Adipose tissue (tissue), 3 donors: Measurements from ENCODE around the gene TCF4. TPM values are rescaled to one million over a fixed set of nuclear protein-coding genes. Genes with fewer than 3 reads are reported as not detected.
A peak's percentile ranks its signal among the peaks of the same experiment; 100 is the strongest.

Experiments used
- H3K27ac ChIP-seq: one replicate; pipeline ENCODE4 v1.5.1; 2013; ENCODE audit warnings: low read depth, low read length
- WGBS, 3 donors: extraction: QIAGEN DNeasy Blood & Tissue Kit; methylation state at CpG; one replicate each; pipeline ENCODE4 v1.1.7; 2013; 5-methylcytosine and 5-hydroxymethylcytosine counted together
- polyA plus RNA-seq, 3 donors: library from polyadenylated mRNA; stranded (reverse); fragments of 200-250 nt; gene quantifications; one replicate each; pipeline ENCODE4 v1.2.3, GENCODE V29; 2013
- donor health status: healthy with polysubstance abuse.
- donor health status: Bipolar disorder and iron deficiency.
- donor health status: healthy.

TCF4 gene
- polyA plus RNA-seq, 3 donors: 6.7 to 36.9 (median 32.6) TPM

DNA sequence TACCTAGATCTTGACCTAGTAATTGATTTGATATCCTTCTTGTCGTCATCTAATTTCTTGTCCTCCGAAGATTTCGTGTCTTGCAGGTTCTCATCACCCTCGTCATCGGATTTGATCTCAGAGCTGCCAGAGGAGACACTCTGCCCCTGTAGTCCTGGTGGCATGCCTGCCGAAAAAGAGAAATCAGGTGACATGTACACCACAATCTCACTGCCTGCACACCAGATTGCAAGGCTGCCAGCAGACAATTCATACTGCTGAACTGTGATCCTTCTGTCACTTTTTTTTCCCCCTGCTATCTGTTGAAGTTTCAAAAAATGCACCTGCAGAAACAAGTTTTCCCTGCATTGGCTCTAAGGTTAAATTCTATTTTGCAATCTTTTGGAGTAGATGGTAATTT lies 355.5 kb downstream of the TCF4 start:
- WGBS, 3 donors: 90 to 95% (median 92%) methylated on average over 6 of the region's 6 CpGs
- no peak overlapping the region for H3K27ac ChIP-seq

DNA sequence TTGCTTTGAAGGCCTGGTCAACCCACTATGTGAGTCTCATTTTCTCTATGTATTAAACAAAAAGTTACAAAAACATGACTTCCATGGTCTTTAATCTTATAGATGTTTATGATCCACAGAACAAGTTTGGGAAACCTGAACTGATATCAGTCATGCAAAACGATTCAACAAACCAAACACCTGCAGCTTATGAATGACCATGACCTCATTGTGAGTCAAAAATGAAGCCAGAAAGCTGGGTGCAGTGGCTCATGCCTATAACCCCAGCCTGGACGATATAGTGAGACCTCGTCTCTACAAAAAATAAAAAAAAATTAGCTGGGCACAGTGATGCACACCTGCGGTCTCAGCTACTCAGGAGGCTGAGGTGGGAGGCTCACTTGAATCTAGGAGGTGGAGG lies 358.3 kb downstream of the TCF4 start:
- 75 to 88% (median 82%) methylated on average over 4 of the region's 4 CpGs for WGBS, 3 donors
- H3K27ac ChIP-seq: no peak overlapping the region

DNA sequence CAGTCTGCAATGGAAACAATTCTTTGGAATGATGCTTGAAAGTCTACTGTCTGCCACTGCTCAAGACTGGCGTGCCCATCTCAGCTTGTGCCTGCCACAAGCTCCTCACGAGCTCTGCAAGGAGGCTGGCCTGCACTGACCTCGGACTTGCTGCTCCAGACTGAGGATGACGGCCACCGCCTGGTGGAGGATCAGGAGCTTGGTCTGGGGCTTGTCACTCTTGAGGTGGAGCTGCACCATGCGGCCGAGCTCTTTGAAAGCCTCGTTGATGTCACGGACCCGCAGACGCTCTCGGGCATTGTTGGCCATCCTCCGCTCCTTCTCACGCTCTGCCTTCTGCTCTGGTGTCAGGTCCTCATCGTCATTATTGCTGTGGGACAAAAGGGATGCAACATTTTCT lies 359.3 kb downstream of the TCF4 start:
- no peak overlapping the region for H3K27ac ChIP-seq
- 90 to 92% (median 91%) methylated on average over 15 of the region's 15 CpGs for WGBS, 3 donors

DNA sequence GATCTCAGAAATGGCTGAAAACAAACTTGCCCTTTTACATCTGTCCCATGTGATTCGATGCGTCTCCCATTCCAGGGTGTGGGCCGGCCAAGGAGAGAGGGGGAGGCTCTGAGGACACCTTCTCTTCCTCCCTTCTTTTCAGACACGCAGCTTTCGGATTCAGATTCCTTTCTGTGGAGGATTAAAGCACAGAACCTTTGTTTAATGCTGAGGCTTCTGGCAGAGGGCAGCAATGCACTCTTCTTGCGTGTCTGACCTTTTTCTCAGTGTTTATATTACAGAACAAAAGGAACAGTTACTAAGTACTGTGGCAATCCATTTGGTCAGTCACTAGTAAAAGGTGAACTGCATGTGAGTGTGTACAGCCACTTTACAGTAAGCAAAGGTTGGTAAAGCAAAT lies 359.8 kb downstream of the TCF4 start:
- 48 to 80% (median 50%) methylated on average over 6 of the region's 6 CpGs for WGBS, 3 donors
- H3K27ac ChIP-seq: no peak overlapping the region

DNA sequence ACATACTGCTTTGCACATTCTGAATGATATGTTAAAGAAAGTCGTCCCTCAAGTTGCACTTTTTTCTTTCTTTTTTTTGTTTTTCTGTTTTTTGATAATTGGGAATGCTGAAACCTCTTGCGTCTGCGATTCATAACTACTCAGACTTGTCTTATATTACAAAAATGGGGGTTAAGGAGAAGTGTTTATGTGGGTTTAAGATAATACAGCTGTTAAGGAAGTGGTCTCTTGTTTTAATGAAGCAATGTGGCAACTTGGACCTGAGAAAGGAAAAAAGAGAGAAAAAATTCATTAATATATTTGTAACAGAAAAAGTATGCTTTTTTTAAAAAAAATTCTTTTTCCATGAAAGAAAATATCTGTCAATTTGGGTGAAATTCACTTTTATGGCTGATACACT lies 360.2 kb downstream of the TCF4 start:
- no peak overlapping the region for H3K27ac ChIP-seq
- 68 to 93% (median 78%) methylated on average over 3 of the region's 3 CpGs for WGBS, 3 donors

DNA sequence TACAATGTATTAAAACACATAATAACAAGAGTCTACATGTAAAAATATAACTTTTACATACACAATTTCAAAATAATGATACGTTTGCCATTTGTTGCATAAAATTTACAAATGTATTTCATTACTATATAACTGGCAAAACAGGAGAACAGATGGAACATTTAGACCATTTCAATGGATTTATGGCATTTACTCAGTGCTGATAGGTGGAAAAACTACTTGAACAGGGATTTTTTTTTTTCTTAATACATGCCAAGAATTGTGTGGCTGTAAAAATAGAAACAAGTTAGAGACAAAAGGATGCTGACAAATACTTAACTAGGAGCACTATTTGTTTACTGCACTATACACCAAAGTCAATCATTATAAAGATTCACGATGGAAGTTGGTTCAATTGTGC lies 361.9 kb downstream of the TCF4 start:
- WGBS, 3 donors: 64 to 80% (median 73%) methylated on average over 2 of the region's 2 CpGs
- no peak overlapping the region for H3K27ac ChIP-seq

DNA sequence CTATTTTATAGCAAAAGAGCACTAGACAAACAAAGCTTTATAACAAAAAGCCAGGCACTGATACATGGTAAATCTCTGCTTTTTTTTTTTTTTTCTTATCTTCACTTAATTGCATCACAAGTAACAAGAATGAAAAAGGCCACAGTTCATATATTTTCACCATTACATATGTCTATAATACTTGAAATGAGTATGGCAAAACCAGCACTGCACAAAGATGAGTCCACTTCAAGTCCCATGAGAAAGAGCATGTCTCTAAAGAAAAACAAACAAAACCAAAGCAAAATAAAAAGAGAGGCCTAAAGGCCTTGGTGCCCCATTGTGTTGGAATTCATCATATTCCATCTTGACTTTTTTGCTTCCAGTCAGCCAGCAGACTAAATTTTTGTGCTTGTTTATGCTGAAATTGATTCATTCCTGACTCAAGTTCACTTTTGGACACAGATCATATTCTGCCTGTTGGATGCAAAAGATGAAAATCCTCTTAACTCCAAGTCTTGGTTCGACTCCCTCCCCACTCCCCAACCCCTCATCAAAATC lies 363.8 kb downstream of the TCF4 start:
- H3K27ac ChIP-seq: no peak overlapping the region
- 64 to 79% (median 67%) methylated on average over 1 of the region's 1 CpG for WGBS, 3 donors

DNA sequence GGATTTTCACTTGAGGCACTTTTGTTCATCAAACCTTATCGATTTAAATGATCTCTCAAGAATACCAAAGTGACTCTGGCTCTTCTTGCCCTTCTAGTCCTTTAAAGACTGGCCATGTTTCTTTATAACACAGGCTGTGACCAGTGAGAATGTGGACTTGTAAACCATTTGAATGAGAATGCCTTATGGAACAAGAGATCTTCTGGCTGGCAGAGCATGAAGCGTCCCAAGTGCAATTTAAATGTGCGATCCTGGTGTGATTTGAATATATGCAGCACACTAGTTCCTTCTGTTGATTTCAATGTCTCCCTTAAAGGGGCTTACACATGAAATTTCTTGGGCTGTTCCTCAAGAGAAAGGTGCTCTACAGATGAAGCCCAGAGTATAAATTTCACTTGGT lies 366.4 kb downstream of the TCF4 start:
- H3K27ac ChIP-seq: no peak overlapping the region
- WGBS, 3 donors: 80 to 84% (median 84%) methylated on average over 3 of the region's 3 CpGs

DNA sequence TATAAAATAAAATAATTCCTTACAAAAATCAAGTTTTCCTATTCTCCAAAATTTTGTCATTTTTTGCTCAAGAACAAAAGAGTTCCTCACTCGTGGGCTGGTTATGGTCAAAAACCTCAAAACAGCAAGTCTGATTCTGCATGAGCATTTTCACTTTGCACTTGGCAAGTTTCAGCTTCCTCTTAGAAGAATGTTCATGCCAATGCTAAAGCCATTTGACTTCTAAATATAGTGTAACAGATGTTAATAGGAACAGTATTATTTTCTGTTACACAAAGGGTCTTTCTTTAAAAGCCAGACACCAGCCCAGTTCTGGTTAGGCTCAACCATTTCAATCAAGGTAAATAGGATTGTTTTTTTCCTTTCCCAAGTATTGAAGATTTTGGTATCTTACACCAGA lies 367.5 kb downstream of the TCF4 start:
- WGBS, 3 donors: 8 to 38% (median 11%) methylated on average over 1 of the region's 1 CpG
- H3K27ac ChIP-seq: no peak overlapping the region

DNA sequence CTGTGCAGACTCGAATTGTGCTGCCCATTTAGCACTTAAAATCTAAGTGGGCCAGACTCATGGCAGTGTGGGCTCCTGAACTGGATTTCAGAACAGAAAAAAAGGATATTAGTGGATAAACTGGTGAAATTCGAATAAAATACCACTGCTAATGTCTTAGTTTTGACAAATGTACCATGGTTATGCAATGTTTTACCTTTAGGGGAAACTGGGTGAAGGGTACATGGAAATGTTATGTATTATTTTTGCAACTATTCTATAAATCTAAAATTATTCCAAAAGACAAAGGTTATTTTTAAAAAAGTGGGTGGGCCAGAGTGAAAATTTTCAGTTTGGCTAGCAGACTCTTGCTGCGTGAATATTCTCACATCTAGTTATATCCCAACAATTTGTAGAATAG lies 368.2 kb downstream of the TCF4 start:
- no peak overlapping the region for H3K27ac ChIP-seq
- WGBS, 3 donors: 80 to 89% (median 84%) methylated on average over 3 of the region's 3 CpGs

DNA sequence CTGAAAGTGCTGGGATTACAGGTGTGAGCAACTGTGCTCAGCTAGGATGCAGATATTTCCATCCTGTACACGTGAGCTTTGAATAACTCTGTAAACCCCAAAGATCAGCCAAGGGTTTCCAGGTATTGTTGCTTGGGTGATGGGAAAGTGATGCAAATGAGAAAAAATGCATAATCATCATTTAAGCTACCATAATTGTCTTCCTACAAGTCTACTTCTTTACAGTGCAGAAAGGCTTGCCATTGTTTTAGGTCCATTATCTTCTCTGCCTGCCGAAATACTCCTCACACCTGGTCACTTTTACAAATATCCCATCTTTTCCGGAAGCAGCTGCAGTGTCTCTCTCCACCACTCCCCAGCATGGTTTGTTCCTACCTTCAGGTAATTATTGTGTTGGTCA lies 368.9 kb downstream of the TCF4 start:
- no peak overlapping the region for H3K27ac ChIP-seq
- WGBS, 3 donors: 70 to 79% (median 79%) methylated on average over 3 of the region's 3 CpGs

DNA sequence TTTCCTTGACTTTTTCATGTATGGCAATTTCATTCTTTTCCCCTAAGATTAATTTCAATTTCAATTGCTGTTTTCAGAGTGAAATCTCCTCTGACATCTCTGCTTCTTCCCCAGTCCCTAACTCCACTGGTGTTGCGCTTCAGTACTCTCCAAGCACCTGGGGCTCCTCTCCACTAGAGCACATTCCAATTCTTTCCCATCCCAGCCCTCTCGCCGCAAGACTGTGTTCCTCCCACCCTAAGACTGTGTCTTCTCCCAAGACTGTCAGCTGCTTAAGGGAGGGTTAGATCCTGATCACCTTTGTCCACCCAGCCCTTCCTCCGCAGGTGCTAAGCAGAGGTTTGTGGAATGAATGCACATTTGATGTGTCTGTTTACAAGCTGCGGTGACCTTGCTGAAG lies 373.0 kb downstream of the TCF4 start:
- H3K27ac ChIP-seq: no peak overlapping the region
- WGBS, 3 donors: 80 to 91% (median 85%) methylated on average over 5 of the region's 5 CpGs

DNA sequence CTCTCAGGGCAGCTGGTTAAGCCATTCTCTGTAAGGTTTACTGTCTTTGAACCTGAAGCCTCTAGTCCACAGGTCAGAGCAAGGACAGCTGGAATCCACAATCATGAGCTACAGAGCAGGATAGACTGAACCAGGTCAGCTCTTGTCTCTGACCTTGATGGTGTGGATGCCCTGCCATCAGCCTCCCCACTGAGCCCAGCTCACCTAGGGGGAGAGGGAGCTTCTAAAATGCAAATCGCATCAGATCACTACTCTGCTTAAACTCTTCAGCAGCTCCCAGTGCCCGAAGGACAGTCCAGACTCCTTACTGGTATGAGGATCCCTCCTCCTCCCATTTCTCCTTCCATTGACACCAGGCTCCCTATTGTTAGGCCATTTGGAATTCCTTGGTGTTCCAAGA lies 373.5 kb downstream of the TCF4 start:
- no peak overlapping the region for H3K27ac ChIP-seq
- WGBS, 3 donors: 55 to 86% (median 76%) methylated on average over 2 of the region's 2 CpGs

DNA sequence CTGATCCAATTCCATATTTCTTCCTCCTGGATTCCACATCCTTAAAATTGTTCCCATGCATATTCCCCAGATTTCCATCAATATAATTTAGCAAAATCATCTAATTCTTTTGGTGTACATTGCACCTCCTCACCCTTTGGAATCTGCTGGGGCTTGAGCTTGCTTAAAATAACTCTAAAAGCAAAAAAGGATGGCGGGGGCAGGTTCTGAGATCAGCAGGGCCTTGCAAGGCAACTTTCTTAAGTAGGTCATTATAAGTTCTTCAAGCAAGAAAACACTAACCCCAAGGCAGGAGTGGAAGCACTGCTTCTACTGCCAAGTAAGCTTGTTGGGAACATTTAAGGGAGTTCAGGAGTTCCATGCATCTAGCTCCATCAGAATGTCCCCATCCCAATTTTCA lies 374.4 kb downstream of the TCF4 start:
- no peak overlapping the region for H3K27ac ChIP-seq
- 86 to 89% (median 87%) methylated on average over 1 of the region's 1 CpG for WGBS, 3 donors

DNA sequence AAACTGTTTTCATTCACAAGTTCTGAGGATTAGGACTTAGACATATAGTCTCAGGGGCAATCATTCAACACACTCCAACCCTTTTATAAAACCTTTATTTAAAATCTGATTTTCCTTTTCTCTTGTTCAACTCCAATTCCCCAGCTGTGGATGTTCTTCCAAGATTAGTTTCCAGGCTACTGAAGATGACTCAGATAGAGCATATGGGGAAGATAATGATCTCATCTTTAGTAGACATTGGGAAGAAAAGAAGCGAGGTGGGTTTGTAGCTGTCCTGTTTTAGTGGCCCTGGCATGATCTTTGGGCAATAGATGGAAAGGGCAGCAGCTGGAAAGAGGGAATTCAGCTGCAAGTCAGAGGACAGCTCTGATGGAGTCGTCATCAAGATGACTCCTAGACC lies 381.1 kb downstream of the TCF4 start:
- 53 to 74% (median 65%) methylated on average over 2 of the region's 2 CpGs for WGBS, 3 donors
- H3K27ac ChIP-seq: no peak overlapping the region

DNA sequence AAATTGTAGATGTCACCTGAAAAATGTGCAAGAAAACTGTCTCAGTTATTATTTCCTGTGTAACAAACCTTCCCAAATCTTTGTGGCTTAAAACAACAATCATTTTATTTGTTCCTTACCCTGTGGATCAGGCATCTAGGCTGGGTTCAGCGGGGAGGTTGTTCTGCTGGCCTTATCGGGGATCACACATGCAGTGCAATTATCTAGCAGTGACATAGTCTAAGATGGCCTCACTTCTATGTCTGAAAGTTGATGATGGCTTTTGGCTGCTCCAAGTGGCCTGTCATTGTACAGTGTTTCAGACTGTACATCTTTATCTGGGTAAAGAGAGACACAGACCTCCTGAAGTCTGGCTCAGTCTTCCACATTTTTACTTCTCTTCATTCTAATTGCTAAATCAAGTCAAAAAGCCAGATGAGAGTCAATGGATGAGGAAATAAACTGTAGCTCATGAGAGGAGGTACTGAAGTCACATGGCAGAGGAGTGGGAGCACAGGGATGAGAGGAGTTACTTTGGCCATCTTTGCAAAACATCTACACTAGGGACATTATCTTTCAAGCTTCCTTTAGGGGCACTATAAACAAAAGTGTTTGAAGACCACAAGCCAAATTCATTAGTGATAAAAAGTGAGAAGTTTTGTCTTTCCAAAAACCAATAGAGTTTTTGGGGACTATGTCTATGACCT lies 385.6 kb downstream of the TCF4 start:
- no peak overlapping the region for H3K27ac ChIP-seq
- WGBS, 3 donors: 79 to 98% (median 95%) methylated on average over 2 of the region's 2 CpGs

DNA sequence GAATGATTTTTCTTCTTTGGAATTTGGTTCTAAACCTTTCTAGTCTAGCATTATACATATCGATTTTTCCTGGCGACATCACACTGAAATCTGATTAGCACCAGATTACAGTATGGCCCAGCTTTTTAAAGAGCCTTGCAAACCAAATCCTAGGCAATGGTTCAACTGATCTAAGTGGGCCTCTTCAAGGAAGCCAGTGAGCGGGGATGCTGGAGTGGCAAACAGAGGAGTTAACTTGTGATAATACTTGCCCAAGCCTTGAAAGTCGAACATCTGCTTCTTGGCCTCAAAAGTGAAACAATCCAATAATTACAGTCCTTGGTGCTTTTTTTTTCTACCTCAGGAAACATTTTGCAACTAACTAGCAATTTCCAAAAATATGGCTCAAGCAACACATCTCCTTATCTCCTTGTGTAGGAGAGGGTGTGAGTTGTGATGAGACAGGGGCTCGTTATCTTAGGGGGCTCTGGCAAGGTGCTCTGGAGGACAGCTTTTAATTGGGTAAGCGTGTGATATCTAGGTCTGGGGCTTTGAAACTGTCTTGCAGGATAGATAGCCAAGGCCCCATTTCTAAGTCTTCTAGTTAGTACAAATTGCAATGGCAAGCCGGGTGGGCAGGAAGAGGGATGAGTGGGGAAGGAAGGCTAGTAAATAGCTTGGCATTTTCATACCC lies 388.6 kb downstream of the TCF4 start:
- 64 to 70% (median 65%) methylated on average over 7 of the region's 7 CpGs for WGBS, 3 donors

DNA sequence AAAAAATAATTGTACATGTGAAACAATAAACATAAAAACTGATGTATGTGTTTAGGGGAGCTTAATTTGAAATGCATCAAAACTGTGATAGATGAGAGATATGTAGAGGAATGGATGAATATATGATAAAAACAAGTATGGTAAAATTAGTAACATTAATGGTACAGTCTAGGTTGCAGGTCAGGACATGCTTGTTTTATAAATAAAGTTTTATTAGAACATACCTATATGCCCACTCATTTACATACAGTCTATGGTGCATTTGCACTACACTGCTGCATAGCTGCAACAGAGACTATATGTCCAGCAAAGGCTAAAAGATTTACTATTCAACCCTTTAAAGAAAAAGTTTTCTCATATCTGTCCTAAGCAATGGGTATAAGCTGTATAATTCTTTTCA lies 392.1 kb downstream of the TCF4 start:
- no peak overlapping the region for H3K27ac ChIP-seq

More for the DNA sequence above, 388.6 kb downstream of the TCF4 start:
- peak overlapping the region; percentile 33 for H3K27ac ChIP-seq

DNA sequence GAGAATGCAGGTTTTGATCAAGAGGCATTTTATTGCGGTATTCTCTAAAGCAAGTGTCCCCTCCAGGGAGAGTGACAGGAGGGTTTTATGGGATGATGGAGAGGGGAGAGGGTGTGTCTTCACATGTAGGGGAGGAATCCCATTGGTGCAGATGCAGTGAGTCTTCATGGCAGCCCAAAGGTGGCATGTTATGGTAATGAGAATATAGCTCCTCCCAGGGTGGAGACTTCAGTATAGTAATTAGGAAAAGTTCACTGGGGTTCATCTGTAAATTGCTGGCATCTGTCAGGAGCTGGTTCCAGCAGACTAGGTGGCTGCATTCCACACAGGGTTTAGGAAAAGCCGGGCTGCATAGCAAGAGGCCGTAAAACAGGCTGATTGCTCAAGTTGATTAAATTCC lies 398.0 kb downstream of the TCF4 start:
- WGBS, 3 donors: 56 to 90% (median 83%) methylated on average over 3 of the region's 3 CpGs

DNA sequence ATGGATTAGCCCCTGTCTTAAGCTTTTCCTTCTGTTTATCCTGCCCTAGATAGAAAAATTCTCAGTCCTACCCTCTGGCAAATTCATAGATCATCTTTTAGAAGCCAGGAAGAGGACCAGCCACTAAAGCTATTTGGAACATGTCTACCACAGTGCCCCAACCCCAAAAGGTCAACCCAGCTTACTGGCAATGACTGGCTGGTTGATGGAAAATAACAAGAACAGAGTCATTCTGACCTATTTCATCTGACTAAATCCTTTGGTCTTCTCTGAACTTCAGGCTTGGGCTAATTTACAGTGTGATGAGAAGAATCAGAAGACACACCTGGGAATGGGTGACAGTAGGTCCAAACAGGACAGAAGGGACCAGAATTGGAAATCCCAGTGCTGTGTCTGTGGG lies 401.4 kb downstream of the TCF4 start:
- H3K27ac ChIP-seq: no peak overlapping the region

More for the DNA sequence above, 398.0 kb downstream of the TCF4 start:
- H3K27ac ChIP-seq: no peak overlapping the region
